HG02884 (cell line): ENCODE results near the gene CTSD.

Experiments
- ATAC-seq: cut with Tn5 transposase; IDR thresholded peaks from one replicate; pipeline ENCODE4 v1.9.1; 2021; ENCODE audit warnings: mild to moderate bottlenecking, moderate library complexity; ENCODE audit not compliant: unreplicated experiment

Gene CTSD

GRCh38 chr11:1782831-1783724 lies 19.4 kb upstream of the CTSD start:
- no peak for ATAC-seq

GRCh38 chr11:1782031-1782590 lies 18.4 kb upstream of the CTSD start:
- no peak for ATAC-seq

GRCh38 chr11:1781593-1781975 lies 17.9 kb upstream of the CTSD start:
- no peak for ATAC-seq

- no peak for ATAC-seq
These were observed 17.2 kb upstream of the CTSD start for GRCh38 chr11:1780700-1781592.

- no peak for ATAC-seq
These were observed 16.3 kb upstream of the CTSD start for GRCh38 chr11:1779806-1780699.

DNA sequence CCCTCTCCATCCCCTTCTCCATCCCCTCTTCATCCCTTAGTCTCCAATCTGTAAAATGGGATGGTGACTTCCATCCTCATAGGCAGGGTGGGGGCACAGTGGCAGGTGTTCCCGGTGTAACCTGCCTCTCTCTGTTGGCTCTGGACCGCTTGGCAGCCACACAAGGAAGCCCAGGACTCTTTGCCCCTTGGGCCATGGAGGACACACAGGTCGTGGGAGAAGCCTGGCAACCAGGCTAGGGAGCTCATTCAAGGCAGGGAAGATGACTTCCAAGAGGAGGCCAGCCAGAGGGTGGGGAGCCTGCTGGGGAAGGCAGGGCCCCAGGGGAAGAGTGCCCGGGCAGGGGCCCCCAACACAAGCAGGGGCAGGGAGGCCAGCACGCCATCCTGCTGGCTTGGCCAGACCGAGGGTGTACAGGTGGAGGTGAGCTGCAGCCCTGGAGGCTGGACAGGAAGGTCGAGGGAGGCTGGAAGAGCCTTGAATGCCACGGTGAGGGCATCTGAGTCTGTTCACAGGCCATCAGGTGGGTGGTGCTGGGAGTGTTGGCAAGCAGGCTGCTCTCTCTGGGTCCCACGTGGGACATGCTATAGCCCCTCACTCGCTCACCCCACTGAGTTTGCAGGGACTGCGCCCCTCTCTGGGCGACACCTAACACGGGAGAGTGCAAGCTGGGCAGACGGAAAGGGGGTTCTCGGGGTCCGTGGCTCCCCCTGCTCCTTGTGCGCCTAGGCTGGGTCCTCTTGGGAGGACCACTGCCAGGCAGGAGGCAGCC lies 15.5 kb upstream of the CTSD start:
- ATAC-seq, result no peak

DNA sequence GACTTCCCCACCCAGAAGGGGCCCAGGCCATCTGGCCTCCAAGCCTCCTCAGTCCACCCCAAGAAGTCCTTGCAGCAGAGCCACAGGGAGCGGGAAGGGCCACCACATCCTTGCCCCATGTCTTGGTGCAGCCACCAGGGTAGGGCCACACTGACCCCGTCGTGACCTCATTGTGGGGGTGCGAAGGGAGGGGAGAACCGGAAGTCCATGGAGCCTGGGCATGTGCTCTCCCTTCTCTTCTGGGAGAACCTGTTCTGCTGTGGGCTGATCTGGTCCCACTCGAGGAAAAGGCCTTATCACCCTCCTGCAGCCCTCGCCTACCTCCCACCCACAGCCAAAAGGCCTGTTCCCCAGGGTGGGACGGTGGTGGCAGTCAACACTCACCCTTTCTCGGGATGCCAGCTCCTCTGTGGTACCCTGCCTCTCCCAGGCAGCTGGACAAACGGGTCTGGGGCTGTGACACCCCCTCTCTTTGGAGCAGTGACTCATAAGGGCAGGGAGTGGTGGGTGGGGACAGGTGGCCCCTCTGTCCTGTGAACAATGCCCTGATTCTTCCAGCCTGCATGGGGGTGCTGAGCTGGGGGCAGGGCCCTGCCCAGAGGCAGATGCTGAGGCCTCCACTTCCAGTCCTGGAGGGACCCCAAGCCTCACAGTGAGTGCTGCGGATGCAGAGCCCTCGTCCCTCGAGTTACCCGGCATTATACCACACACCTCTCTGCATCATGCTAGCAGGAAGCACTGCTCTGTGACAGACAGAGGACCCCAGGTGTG lies 14.6 kb upstream of the CTSD start:
- no peak for ATAC-seq

- no peak for ATAC-seq
These were observed 14.0 kb upstream of the CTSD start for GRCh38 chr11:1777737-1778136.

DNA sequence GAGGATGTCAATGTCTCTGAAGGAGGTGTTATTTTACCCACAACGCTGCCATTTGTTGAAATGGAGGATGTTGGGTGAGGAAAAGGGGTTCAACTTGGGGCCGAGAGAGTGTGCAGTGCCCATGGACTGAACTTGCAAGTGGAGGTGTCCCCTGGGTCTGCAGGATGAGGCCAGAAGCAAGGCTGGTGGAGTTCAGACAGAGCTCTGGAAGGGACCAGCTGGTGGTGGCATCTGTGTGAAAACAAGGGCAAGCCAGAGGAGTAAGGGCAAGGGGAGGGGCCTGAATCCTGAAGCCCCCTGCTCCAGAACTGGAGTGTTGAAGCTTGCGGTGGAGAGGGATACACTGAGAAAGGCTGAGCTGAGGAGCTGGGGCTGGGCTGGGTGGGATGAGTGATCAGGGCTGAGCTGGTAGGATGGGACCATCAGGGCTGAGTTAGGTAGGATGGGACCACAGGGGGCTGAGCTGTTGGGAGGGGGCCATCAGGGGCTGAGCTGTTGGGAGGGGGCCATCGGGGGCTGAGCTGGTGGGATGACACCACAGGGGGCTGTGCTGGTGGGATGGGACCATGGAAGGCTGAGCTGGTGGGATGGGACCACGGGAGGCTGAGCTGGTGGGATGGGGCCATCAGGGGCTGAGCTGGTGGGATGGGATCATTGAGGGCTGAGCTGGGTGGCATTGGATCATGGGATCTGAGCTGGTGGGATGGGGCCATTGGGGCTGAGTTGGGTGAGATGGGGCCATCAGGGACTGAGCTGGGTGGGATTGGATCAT lies 13.4 kb upstream of the CTSD start:
- no peak for ATAC-seq

DNA sequence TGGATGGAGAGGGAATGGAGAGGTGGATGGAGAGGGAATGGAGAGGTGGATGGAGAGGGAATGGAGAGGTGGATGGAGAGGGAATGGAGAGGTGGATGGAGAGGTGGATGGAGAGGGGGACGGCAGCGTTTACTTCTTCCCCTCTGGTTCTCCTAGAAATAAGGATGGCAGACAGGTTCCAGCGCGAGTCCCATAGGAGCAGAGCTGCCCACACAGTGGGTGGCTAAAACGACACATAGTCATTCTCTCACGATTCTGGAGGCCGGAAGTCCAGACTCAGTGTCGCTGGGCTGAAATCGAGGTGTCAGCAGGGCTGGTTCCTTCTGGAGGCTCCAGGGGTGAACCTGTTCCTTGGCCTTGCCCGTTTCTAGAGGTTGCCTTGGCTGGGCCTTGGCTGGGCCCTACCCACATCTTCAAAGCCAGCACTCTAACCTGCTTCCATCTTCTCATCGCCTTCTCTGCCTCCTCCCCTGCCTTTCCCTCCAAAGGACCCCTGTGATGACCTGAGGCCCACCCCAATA lies 12.7 kb upstream of the CTSD start:
- ATAC-seq, result no peak

DNA sequence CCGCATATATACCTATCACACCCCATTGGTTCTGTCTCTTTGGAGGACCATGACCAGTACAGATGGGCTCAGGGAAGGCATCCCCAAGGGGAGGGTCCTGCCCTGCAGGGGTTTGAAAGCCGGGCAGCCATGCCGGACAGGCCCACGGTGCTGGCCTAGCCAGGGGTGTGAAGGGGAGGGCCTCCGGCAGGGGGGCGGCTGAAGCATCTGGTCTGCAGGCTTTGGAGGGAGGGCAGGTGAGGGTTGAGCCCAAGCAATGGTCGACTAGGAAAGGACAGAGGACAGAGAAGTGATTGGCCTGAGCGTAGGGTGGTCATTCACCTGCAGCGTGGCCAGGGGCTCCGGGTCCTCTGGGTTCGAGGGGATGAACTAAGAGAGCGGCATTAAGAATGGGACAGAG lies 11.2 kb upstream of the CTSD start:
- no peak for ATAC-seq

GRCh38 chr11:1773994-1774550 lies 10.3 kb upstream of the CTSD start:
- ATAC-seq, result no peak

DNA sequence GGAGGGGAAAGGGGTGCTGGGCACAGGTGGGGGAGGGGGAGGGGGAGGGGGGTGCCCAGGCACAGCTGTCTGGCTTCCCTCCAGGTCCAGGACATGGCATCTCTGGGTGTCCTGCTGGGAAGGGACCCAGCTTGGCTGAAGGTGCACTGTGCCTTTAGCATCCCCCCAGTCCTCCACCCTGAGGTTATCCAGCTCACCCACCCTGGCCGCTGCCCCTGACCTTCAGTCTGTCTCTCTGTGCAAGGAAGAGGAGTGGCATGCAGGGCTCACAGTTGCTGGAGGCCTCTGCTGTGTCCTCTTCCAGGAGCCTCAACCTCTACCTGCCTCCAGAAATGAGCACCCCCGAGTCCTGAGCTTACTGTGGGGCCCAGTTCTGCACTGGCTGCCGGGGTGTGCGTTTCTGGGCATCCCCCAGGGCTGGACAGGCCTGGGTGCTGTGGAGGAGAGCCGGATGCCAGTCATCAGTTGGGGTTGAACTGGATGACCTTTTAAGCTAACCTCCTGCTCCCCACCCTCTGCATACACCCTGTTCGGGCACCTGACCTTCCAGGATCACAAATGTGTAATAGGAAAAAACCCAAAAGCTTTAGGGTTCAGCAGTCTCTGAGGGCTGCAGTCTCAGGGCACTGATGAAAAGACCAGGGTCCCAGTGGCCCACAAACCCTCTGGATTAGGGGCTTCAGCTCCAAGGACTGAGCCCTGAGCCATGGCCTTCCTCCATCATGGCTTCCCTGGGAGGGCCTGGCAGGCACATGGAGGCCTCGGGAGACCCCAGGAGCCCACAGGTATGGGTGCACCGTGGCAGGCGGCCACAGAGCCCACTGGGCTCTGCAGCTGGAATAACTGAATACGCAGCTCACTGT lies 9.6 kb upstream of the CTSD start:
- ATAC-seq, result no peak

DNA sequence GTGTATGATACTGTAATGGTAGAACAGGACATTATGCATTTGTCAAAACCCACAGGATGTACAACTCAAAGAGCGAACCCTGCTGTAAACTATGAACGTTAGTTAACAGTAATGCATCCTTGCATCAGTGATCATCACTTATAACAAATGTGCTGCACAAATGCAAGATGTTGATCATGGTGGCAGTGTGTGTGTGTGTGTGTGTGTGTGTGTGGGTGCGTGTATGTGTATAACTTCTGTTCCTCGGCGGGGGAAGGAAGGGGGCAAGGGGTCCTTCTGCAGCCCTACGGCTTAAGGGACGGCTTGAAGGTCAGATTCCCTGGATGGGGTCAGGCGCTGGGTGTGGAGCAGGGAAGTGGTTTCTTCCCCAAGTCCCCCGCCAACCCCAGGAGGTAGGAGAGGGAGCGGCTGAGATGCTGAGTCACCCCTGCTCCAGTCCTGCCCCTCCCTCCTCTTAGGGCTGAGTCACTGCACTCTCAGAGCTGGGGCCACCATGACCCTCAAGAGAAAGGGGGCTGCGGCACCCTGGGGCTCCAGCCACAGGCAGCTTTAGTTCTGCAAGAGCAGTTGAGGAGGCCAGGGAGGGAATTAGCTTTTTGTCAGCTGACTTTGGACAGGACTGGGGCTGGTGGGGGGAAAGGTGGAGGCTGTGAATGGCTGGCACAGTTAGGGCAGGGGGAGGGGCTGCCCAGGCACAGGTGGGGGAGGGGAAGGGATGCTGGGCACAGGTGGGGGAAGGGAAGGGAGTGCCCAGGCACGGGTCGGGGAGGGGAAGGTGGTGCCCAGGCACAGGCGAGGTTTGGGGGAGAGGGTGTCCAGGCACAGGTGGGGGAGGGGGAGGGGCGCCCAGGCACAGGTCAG lies 8.8 kb upstream of the CTSD start:
- ATAC-seq, result no peak

DNA sequence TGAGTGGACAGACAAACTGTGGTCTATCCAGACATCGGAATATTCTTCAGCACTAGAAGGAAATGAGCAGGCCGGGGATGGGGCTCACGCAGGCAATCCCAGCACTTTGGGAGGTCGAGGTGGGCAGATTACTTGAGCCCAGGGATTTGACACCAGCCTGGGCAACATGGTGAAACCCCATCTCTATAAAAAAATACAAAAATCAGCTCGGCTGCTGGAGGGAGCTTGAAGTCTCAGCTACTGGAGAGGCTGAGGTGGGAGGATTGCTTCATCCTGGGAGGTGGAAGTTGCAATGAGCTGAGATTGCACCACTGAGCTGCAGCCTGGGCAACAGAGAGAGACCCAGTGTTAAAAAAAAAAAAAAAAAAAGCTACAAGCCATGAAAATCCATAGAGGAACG lies 8.0 kb upstream of the CTSD start:
- no peak for ATAC-seq

GRCh38 chr11:1771273-1771672 lies 7.5 kb upstream of the CTSD start:
- ATAC-seq, result no peak
